Activated CD4-positive, alpha-beta T cell treated with anti-CD3 and anti-CD28 coated beads for 1 hour (primary cell): Measurements from ENCODE around the gene METAP1.
"Not testable (repeated sequence)": the region's sequence is repeated elsewhere in the genome, so short reads cannot be mapped to it uniquely, and the experiment has no call there.

Experiments used
- DNase-seq: peaks from one replicate; pipeline ENCODE4 v3.0.0-alpha.2; 2020

The METAP1 gene

DNA sequence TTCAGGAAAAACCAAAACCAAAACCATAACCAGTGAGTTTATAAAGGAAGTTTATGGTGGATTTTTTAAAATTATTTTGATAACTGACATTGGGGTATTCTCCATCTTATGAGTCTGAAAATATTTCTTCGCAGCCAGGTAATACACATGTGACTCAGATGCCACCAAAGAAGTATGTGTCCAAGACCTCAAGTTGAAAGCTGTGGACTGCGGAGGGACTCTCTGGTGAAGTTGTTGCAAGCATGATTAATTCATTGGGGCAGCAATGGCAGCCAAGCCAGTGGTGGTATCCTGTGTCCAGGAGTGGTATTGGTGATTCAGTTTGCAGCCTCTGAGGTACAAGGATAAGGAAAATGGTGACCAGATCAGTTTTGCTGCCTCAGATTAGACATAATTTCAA lies 107.1 kb downstream of the METAP1 start:
- DNase-seq, result no peak

GRCh38 chr4:99103166-99103565 lies 107.6 kb downstream of the METAP1 start:
- DNase-seq, result no peak

- DNase-seq, result no peak
These were observed 108.6 kb downstream of the METAP1 start for GRCh38 chr4:99104153-99104552.

GRCh38 chr4:99109286-99109685 lies 113.8 kb downstream of the METAP1 start:
- DNase-seq, result not testable (repeated sequence)
